Measurements from ENCODE around the gene ATF6.

ATF6 gene

DNA sequence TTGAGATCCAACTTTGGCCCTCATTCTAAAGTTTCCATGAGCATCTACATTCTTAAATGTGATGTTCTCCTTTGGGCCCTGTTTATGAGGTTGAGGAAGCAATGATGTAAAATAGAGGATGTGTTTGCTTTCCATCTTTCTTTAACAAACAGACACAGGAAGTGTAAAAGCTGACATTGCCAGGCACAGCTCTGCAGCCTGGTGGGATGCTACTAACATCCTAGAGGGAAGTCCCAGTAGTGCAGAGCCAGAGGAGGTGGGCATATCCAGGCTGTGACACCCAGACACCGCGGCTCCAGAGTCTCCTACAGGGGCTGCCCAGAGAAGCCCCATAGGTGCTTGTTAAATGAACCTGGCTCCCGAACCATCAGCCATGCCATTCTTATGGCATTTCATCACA is 241.3 kb downstream of the ATF6 start:
- TF ChIP-seq, protein P1, sequence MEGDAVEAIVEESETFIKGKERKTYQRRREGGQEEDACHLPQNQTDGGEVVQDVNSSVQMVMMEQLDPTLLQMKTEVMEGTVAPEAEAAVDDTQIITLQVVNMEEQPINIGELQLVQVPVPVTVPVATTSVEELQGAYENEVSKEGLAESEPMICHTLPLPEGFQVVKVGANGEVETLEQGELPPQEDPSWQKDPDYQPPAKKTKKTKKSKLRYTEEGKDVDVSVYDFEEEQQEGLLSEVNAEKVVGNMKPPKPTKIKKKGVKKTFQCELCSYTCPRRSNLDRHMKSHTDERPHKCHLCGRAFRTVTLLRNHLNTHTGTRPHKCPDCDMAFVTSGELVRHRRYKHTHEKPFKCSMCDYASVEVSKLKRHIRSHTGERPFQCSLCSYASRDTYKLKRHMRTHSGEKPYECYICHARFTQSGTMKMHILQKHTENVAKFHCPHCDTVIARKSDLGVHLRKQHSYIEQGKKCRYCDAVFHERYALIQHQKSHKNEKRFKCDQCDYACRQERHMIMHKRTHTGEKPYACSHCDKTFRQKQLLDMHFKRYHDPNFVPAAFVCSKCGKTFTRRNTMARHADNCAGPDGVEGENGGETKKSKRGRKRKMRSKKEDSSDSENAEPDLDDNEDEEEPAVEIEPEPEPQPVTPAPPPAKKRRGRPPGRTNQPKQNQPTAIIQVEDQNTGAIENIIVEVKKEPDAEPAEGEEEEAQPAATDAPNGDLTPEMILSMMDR (IDR thresholded peaks at IDR 0.05; ENCODE audit: extremely low read depth, missing control alignments) = no peak
- no peak for DNase-seq (ENCODE audit: low spot score)

GRCh38 chr1:162008799-162009198 is 242.7 kb downstream of the ATF6 start:
- TF ChIP-seq, protein P1 (IDR thresholded peaks at IDR 0.05; ENCODE audit: extremely low read depth, missing control alignments) = no peak
- DNase-seq (ENCODE audit: low spot score) = no peak

DNA sequence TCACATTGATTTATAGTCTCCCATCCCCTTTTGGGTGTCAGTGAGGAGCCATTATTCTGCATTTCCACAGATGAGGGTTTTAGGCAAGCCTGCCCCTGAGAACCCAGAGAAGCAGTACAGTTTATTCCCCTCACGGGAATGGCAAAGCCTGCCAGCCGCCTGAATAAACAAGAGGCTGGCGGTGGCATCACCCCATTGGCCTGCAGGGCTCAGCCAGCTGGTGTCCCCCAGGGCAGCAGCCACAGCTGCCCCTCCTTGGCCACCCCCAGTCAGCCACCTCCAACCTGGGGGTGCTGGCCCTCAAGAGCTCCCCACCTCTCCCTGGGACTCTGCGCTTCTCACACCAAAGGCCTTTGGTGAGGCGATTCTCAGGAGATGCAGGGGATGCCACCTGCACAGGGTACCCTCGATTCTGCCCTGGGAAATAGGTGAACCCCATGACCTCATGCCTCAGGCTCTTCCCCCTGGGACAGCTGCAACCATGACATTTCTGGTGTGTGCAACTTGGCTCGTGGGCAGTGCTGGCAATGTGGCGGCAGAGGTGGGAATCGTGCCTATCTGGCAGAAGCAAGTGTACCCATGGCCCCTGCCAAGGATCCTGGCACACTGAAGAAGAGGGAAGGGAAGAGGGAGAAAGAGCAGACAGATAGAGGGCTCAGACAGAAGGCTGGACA is 243.5 kb downstream of the ATF6 start:
- TF ChIP-seq, protein P1 (IDR thresholded peaks at IDR 0.05; ENCODE audit: extremely low read depth, missing control alignments) = no peak
- no peak for DNase-seq (ENCODE audit: low spot score)

DNA sequence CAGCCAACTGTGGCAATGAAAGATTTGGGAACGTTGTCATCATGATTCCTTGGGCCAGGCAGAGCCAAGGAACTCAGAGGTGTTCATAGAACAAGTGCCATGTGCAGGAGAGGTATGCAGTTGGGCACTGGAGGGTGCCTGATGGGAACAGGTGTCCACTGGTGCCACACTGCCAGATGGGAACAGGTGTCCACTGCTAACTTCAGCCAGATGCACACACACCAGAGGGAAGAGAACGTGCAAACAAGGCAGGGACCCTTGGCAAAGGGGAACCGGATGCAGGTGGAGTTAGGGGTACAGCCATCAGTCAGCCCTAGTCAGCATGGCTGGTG is 244.0 kb downstream of the ATF6 start:
- DNase-seq (ENCODE audit: low spot score) = no peak
- TF ChIP-seq, protein P1 (IDR thresholded peaks at IDR 0.05; ENCODE audit: extremely low read depth, missing control alignments) = no peak

GRCh38 chr1:162011337-162012012 is 245.4 kb downstream of the ATF6 start:
- TF ChIP-seq, protein P1 (IDR thresholded peaks at IDR 0.05; ENCODE audit: extremely low read depth, missing control alignments) = no peak
- DNase-seq (ENCODE audit: low spot score) = no peak

DNA sequence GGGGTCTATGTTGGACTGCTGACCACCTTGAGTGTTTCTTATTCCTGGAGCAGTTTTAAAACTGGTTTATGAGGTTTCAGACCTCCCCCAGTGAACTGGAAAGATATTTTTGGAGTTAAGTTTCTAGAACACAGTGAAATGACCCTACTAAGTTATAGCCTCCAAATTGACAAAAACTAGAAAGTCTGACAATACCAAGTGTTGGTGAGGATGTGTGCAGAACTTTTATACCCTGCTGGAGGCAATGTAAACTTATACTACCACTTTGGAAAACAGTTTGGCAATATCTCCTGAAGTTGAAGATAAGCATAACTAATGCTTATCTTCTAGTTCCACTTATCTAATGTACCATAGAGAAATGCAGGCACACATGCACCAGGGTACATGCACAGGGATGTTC is 247.2 kb downstream of the ATF6 start:
- DNase-seq (ENCODE audit: low spot score) = no peak
- TF ChIP-seq, protein P1 (IDR thresholded peaks at IDR 0.05; ENCODE audit: extremely low read depth, missing control alignments) = no peak

Data from GM20000 (cell line).